GM18502 (cell line): ENCODE results near the gene TCEAL4.
A peak's percentile ranks its signal among the peaks of the same experiment; 100 is the strongest.
"Not testable (repeated sequence)": the region's sequence is repeated elsewhere in the genome, so short reads cannot be mapped to it uniquely, and the experiment has no call there.

Experiments
- ATAC-seq: cut with Tn5 transposase; IDR thresholded peaks from one replicate; pipeline ENCODE4 v1.9.1; 2021; ENCODE audit warnings: mild to moderate bottlenecking; ENCODE audit not compliant: unreplicated experiment, poor library complexity

The TCEAL4 gene

DNA sequence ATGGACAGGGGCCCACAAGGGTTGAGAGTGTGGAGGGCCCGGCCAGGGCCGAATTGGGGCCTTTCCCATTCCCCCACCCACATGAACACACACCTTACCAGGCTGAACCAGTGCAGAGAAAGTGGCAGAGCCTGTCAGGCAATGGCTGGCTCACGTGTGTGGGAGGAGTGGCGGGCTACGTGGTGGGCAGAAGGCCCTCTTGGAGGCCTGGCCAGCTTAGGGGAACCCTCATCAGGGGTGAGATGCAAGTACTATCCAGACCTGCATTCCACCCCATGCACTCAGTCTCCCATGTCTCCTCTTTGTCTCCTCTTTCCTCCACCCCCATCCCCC is 965 bp downstream of the TCEAL4 start:
- ATAC-seq: peak; percentile 37

DNA sequence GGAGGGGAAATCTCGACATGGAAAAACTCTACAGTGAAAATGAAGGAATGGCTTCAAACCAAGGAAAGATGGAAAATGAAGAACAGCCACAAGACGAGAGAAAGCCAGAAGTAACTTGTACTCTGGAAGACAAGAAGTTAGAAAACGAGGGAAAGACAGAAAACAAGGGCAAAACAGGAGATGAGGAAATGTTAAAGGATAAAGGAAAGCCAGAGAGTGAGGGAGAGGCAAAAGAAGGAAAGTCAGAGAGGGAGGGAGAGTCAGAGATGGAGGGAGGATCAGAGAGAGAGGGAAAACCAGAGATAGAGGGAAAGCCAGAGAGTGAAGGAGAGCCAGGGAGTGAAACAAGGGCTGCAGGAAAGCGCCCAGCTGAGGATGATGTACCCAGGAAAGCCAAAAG is 1.3 kb downstream of the TCEAL4 start:
- no peak for ATAC-seq

DNA sequence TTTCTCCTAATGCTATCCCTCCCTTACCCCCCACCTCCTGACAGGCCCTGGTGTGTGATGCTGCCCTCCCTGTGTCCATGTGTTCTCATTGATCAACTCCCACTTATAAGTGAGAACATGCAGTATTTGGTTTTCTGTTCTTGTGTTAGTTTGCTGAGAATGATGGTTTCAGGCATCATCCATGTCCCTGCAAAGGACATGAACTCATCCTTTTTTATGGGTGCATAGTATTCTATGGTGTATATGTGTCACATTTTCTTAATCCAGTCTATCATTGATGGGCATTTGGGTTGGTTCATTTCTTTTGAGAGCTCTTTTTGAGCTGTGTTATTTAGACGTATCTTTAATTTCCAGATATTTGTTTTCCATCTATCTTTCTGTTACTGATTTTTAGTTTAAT is 7.0 kb downstream of the TCEAL4 start:
- not testable (repeated sequence) for ATAC-seq

DNA sequence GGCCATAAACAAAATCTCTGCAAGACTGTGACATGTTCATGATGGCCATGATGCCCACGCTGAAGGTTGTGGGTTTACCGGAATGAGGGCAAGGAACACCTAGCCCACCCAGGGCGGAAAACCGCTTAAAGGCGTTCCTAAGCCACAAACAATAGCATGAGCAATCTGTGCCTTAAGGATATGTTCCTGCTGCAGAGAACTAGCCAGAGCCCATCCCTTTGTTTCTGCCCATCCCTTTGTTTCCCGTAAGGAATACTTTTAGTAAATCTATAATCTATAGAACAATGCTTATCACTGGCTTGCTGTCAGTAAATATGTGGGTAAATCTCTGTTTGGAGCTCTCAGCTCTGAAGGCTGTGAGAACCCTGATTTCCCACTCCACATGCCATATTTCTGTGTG is 9.9 kb downstream of the TCEAL4 start:
- not testable (repeated sequence) for ATAC-seq

DNA sequence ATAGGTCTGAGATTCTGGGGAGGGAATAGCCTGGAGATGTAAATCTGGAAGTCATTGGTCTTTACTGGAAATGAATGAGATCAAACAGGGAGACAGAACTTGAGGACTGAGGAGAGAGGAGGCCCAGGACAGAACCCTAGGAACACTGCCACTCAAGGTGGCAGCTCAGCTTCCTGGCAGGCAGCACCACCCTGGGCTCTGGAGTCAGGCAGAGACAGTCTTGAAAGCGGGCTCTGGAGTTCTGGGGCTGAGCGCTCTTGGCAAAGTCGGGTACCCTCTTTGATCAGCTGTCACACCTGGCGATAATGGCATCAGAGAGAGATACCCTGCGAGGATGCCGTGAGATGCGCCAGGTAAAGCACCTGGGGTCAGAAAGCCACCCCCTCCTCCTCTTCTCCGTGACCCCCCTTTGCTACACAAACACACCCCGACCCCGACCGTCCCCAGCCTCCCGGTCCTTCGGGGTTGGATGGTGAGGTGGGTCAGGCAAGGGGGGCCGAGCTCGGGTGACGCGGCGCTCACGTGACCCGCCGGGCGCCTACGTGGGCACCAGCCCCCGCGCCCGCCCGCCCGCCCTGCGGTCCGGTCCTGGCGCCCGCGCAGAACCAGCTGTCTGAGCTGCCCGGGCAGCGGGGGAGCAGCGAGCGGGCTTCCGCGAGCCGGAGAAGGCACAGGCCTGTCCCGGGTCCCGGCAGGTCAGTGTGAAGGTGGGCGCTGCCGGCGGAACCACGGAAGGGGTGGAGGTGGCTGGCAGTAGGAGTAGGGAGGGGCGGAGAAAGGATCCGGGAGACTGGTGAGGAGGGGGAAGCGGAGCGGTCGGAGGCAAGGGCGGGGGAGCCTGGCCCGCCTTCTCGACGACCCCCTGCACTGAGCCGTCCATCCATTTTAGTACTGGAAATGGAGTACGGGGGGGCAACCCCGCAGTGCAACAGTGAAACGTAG is 22.3 kb downstream of the TCEAL4 start, which contains the start of gene TCEAL3:
TCEAL3 (plus strand) TSS at position 600 of the 942 bp plus-strand sequence. CDS start 1,102 bp downstream, outside the sequence.
- peak; percentile 77 for ATAC-seq

DNA sequence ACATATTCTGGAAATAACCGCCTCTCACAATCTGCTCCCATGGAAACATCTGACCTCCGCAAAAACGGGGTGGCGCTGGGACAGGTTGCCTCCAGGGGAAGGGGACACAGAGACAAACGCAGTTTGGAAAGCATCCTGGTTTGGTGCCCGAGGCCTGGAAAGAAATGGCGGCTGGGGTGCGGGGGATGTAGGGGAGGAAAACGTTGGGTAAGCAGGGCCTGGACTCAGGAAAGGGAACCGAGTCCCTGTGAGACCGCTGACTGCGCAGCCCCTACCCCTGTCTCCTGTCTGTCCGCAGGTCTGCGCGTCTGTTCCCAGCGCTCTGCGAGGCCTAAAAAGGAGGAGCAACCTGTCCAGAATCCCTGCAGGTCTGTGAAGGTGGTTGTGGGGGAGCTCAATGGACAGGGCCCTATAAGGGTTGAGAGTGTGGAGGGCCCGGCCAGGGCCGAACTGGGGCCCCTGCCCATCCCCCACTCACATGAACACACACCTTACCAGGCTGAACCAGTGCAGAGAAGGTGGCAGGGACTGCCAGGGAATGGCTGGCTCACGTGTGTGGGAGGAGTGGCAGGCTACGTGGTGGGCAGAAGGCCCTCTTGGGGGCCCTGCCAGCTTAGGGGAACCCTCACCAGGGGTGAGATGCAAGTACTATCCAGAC is 23.1 kb downstream of the TCEAL4 start:
- peak; percentile 33 for ATAC-seq

DNA sequence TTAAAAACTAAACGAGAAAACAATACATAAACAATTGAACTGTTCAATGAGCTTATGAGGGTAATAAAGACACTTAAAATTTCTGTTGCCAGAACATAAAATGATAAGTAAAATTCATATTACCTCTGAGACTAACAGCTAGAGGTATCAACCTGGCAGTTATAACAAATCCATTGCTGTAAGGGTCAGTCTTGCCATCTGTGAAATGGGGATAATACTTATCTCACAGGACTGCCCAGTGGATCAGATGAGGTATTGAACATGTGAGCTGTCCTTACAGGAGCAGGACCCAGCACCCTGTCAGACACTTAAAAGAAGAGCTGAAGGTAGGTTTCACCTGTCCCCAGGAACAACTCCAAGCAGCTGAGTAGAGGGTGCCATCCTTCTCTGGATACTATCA is 25.0 kb downstream of the TCEAL4 start:
- no peak for ATAC-seq

DNA sequence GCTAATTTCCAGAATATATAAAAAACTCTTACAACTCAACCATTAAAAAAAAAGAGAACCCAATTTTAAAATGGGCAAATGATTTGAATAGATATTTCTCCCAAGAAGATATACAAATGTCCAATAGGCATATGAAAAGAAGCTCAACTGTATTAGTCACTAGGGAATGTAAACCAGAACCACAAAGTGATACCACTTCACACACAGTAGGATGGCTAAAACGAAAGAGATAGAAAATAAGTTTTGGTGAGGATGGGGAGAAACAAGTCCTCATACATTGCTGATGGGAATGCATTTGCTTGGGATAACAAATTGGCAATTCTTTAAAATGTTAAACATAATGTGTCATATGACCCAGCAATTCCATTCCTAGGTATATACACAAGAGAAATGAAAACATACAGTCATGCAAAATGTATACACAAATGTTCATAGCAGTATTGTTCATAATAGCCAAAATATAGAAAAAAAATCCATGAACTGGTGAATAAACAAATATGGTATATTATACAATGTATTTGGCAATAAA is 28.1 kb downstream of the TCEAL4 start:
- ATAC-seq: no peak

DNA sequence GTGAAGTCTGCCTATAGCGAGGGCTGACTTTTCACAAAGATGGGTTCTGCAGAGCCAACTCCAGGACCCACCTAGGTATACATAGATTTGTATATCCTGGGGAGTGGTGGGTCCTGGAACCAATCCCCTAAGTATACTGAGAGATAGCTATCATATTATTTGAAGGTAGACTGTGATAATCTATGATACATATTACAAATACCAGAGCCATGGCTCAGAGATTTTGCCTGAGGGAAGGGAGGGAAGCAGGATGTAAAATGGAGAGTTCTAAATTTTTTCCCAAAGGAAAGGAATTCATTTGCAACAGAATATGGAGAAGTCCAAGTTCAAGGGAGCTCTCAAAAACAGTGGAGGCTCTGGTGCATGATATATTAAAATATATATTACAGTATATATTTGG is 29.7 kb downstream of the TCEAL4 start:
- ATAC-seq: no peak

DNA sequence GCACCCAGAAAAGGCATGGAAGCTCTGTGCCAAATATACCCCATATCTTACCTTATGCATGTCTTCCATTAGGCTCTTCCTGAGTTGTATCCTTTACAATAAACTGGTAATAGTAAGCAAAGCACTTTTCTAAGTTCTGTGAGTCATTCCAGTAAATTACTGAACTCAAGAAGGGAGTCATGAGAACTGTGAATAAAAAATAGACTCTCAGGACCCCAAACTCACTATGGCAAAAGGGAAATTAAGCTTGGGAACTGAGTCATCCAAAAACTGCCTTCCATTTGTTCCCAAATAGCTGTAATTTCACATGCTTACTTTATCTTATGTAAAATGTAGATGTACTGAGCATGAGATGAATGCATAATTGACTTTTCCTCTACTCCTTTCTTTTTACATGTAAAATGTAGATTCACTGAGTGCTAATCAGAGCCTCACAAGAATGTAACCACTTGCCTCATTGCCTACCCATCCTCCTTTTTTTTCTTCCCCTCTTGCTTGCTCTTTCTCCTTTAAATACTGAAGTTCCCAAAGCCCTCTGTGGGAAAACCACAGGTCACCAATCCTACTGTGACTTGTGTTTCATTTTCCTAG is 30.6 kb downstream of the TCEAL4 start:
- no peak for ATAC-seq

DNA sequence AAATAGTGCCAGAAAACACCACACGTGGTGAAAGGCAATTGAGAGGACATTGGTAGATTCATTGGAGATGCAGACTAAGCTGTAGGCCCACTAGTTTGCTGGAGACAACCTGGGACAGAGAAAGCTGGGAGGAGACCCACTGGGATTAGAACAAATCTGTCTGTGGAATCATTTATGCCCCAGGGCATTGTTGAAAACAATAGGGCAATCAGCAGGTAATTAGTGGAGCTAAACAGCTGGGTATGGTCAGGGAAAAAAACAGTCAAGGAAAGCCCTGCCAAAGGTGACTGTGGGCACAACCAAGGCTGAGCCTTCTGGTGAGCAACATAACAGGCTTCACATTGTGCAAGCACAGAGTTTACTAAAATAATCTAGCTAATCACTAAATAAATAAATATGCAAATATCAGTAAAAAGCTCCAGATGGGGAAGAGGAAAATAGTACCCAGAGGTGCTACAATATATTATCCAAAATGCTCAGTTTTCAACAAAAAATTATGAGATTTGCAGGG is 31.4 kb downstream of the TCEAL4 start:
- ATAC-seq: no peak

DNA sequence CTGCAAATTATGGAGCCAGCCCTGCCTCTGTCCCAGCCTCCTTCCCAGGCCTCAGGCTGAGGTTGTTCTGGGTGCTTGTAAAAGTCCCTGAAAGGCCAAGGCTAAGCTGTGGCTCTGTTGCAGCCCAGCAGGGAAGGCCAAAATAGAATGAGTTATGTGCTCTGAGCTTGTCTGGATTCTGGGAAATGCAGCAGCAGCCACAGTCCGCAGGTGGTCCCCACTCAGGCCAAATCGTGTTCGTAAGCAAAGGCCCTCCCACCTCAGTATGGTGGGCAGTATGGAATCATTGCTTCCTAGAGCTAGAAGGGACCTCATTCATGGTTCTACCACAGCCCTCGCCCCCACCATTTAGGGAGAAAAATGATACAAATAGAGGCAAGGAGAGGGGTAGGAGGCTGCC is 38.8 kb downstream of the TCEAL4 start:
- no peak for ATAC-seq

DNA sequence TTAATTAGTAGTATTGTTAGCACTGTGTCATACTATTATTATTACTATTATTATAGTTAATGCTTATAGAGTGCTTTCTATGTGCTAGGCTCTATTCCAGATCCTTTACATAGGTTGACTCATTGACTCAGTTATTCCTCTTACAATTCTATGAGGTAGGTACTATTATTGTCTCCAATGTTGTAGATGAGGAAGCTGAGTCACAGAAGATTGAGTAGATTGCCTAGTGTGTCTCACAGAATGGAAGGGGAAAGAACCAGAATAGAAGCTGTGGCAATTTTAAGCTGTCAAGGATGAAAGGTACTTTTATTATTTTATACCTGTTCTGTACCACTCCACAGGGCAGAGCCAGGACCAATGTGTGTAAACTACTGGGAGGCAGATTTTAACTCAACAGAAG is 41.5 kb downstream of the TCEAL4 start:
- ATAC-seq: no peak

DNA sequence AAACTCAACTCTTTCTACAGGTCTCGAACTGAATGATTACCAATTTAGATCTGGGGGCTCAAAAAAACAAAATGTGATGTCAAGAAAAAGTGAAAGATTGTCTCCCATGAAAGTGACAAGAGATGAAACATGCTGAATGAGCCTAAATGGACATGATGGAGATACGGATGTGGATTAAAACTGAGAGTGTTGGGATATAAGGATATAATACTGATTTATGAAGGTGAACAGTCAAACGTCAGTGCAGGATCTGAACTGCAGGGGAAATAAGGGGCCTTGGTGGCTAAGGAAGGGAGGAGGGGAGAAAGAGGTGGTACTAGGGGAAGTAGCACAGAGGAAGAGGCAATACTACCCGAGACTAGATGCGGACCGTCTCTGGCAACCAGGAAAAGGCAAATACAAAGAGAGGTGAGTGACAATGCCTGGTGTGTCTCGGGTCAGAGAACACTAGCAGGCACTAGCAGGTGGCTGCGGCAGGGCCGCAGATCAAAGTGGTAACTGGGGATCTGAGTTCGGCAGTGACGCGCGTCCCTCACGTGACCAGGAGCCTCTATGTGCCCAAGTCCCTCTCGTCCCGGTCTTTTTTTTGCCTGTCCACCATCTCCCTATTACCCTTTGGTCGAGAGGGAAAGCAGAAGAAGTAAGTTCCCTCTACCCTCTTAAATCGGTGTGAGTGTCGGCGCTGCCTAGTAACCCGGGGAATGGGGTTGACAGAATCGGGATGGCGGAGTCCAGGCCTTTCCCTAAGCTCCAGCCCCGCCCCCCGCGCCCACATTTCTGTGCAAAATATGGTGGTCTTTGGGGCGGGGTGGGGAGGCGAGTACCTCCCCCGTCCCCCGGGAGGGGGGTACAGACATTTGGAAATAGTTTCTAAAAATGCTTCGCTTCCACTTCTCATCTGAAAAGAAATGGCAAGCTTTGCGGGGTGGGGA is 43.3 kb downstream of the TCEAL4 start, which contains the start of gene TCEAL1:
TCEAL1 (plus strand) TSS at position 590 of the 932 bp plus-strand sequence. CDS start 942 bp downstream, outside the sequence.
- ATAC-seq: peak; percentile 68

DNA sequence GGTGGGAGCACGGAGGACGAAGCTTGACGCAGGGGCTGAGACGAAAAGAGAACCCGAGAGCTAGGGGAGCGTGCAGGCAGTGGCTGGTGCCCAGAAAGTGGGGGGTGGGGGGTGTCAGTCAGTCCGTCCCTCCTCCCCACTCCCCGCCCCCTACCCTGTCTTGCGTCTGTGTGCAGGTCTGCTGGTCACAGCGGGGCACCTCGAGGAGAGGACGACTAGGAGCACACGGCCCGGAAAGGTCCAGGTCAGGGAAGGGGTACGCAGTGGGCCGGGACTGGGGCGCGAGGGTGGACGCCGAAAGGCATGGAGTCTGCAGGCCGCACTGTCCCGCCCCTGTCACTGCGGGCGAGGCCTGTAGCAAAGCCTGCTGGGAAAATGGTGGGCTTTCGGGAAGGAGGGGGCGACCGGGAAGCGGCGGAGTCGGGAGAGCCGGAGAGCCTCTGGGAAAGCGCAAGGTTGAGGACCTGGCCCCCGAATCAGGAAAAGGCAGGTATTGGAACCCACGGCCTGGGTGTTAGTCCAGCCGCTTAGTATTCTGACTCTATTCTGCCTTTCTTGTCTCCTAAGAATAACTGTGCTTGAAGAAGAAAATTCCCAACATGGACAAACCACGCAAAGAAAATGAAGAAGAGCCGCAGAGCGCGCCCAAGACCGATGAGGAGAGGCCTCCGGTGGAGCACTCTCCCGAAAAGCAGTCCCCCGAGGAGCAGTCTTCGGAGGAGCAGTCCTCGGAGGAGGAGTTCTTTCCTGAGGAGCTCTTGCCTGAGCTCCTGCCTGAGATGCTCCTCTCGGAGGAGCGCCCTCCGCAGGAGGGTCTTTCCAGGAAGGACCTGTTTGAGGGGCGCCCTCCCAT is 44.2 kb downstream of the TCEAL4 start:
- ATAC-seq: peak; percentile 47

DNA sequence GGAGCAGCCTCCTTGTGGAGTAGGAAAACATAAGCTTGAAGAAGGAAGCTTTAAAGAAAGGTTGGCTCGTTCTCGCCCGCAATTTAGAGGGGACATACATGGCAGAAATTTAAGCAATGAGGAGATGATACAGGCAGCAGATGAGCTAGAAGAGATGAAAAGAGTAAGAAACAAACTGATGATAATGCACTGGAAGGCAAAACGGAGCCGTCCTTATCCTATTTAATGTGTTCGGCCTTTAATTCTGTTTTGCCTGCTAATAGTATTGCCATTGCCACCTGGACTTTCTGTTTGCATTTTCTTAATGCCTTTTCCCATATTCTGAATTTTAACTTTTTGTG is 44.8 kb downstream of the TCEAL4 start:
- peak; percentile 3 for ATAC-seq

DNA sequence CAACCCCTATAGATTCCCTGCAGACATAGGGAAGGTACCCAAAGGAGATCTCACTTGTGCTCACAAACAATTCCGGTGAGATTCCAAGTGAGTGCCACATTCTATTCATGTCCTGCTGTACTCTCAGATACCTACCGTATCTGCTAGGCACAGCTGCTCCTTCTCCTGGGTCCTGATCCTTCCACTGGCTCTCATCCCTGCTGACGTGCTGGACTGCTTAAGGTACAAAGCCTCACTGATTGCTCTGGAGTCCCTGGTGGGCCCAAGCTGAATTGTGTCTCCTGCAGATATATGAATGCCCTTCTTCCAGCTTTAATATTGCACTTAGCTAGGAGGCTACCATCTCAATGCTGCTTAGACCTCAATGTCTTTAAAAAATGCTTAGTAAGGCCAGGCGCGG is 45.8 kb downstream of the TCEAL4 start:
- no peak for ATAC-seq

DNA sequence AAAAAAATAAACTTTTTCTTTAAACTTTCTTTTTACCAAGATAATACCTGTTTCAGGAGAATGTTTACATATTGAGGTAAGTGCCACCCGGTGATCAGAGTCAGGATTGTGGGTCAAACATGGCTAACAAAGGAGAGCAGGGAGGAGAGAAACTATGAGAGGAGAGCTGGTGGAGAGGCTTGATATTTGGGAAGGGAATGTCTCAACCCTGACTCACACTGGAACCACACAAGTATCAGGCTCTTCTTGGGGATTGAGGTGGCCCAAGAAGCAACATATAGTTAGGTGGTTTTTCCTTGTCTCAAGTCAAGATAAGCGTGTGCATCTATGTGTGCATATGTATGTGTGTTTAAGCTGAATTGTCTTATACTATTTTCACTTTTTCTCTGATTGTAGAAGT is 50.1 kb downstream of the TCEAL4 start:
- ATAC-seq: no peak
